Body of pancreas (tissue), 4 donors: ENCODE data around the gene DLGAP1.

Source experiments
- CTCF ChIP-seq, 7 experiments: fragments of 450-650 bp in 4 of 7; fragments of 200-600 bp in 3 of 7; sonication (generic) in 3 of 7; IDR thresholded peaks; one replicate each; pipeline ENCODE4 v1.5.1; 2016 to 2019; ENCODE audit warnings: antibody characterized with exemption in 7 of 7
- POLR2A ChIP-seq, 3 donors: fragments of 450-650 bp; IDR thresholded peaks; one replicate each; pipeline ENCODE4 v1.6.1; 2016; ENCODE audit warnings: antibody characterized with exemption in 3 of 3, mild to moderate bottlenecking in 2 of 3

- TF ChIP-seq CTCF (IDR thresholded peaks at IDR 0.05) (no peak), POLR2A (IDR thresholded peaks at IDR 0.05) (no peak)
Measured at GRCh38 chr18:3863593-3863992, 591.5 kb downstream of the DLGAP1 start.
